VCaP (cell line): ENCODE data around the gene BBX.
A peak's percentile ranks its signal among the peaks of the same experiment; 100 is the strongest.

Experiments
- H3K27ac ChIP-seq: fragments of 450-650 bp; 2 replicates; pipeline ENCODE4 v1.5.1; 2017
- TF ChIP-seq, protein P1 (sequence below): fragments of 450-650 bp; conservative IDR thresholded peaks from 2 replicates; pipeline ENCODE4 v1.5.1; 2017; ENCODE audit warnings: mild to moderate bottlenecking, moderate library complexity

The BBX gene

GRCh38 chr3:107734317-107734716, 211.6 kb downstream of the BBX start:
- H3K27ac ChIP-seq = no peak overlapping the region
- TF ChIP-seq, protein P1, sequence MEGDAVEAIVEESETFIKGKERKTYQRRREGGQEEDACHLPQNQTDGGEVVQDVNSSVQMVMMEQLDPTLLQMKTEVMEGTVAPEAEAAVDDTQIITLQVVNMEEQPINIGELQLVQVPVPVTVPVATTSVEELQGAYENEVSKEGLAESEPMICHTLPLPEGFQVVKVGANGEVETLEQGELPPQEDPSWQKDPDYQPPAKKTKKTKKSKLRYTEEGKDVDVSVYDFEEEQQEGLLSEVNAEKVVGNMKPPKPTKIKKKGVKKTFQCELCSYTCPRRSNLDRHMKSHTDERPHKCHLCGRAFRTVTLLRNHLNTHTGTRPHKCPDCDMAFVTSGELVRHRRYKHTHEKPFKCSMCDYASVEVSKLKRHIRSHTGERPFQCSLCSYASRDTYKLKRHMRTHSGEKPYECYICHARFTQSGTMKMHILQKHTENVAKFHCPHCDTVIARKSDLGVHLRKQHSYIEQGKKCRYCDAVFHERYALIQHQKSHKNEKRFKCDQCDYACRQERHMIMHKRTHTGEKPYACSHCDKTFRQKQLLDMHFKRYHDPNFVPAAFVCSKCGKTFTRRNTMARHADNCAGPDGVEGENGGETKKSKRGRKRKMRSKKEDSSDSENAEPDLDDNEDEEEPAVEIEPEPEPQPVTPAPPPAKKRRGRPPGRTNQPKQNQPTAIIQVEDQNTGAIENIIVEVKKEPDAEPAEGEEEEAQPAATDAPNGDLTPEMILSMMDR = no peak

DNA sequence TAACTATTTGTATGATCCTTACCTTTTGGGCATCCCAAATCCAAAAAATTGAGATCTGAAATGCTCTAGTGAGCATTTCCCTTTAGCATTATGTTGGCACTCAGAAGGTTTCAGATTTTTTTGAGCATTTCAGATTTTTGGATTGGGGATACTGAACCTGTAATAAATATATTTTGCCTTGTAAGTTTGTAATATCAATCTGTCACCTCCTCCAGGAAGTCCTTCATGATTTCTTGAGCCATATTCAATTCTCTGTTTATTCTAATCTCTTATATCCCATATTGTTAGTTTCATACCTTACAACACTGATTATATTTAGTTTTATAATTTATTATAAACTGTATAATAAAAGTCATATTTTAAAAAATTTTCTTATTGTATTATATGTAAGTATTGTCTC, 215.2 kb downstream of the BBX start:
- TF ChIP-seq, protein P1 = no peak
- H3K27ac ChIP-seq = no peak overlapping the region

- TF ChIP-seq, protein P1 = no peak
- H3K27ac ChIP-seq = no peak overlapping the region
Measured at GRCh38 chr3:107738486-107739183, 215.9 kb downstream of the BBX start.

- TF ChIP-seq, protein P1 = no peak
Measured at GRCh38 chr3:107739227-107739626, 216.5 kb downstream of the BBX start.

GRCh38 chr3:107740992-107741896, 218.5 kb downstream of the BBX start:
- TF ChIP-seq, protein P1 = peak; percentile 81
- H3K27ac ChIP-seq = no peak overlapping the region

More at GRCh38 chr3:107739227-107739626, 216.5 kb downstream of the BBX start:
- no peak overlapping the region for H3K27ac ChIP-seq

- TF ChIP-seq, protein P1 = no peak
- no peak overlapping the region for H3K27ac ChIP-seq
Measured at GRCh38 chr3:107745354-107745753, 222.6 kb downstream of the BBX start.

GRCh38 chr3:107752202-107752990, 229.6 kb downstream of the BBX start:
- TF ChIP-seq, protein P1 = peak; percentile 44; the same call in 1 of the 2 replicates
- no peak overlapping the region for H3K27ac ChIP-seq
